HEK293T (cell line): ENCODE measurements around the gene LIX1.

ENCODE experiments used
- CTCF ChIA-PET: fragments of 350-600 bp; formaldehyde crosslinking; extraction: SDS; loops from one replicate; lab custom pipeline; 2021; ENCODE audit warnings: antibody characterized with exemption, inconsistent platforms; lab: Yijun Ruan, JAX
- POLR2A ChIA-PET: fragments of 350-600 bp; formaldehyde crosslinking; extraction: SDS; loops from one replicate; lab custom pipeline; 2020; ENCODE audit warnings: antibody characterized with exemption, inconsistent platforms; lab: Yijun Ruan, JAX
- DNase-seq: peaks from one replicate; pipeline ENCODE4 v3.0.0; 2012; ENCODE audit warnings: mixed read lengths; ENCODE audit errors: extremely low spot score
- ARNT ChIP-seq: fragments of 450-650 bp; IDR thresholded peaks from 2 replicates; pipeline ENCODE4 v1.6.1; 2017; ENCODE audit warnings: mild to moderate bottlenecking
- BHLHE40 ChIP-seq: fragments of 450-650 bp; IDR thresholded peaks from 2 replicates; pipeline ENCODE4 v1.6.1; 2016; ENCODE audit warnings: mild to moderate bottlenecking, moderate library complexity, borderline replicate concordance
- CTBP1 ChIP-seq: fragments of 450-650 bp; IDR thresholded peaks from 2 replicates; pipeline ENCODE4 v1.6.1; 2016; ENCODE audit warnings: borderline replicate concordance
- ELF4 ChIP-seq: fragments of 450-650 bp; IDR thresholded peaks from 2 replicates; pipeline ENCODE4 v1.6.1; 2017; ENCODE audit warnings: antibody characterized with exemption
- FOXA1 ChIP-seq: fragments of 450-650 bp; IDR thresholded peaks from 2 replicates; pipeline ENCODE4 v1.6.1; 2016; ENCODE audit warnings: mild to moderate bottlenecking
- FOXK2 ChIP-seq: fragments of 450-650 bp; IDR thresholded peaks from 2 replicates; pipeline ENCODE4 v1.6.1; 2016; ENCODE audit warnings: mild to moderate bottlenecking
- FOXM1 ChIP-seq: fragments of 450-650 bp; IDR thresholded peaks from 2 replicates; pipeline ENCODE4 v1.6.1; 2017; ENCODE audit warnings: mild to moderate bottlenecking, borderline replicate concordance
- HDGF ChIP-seq: fragments of 450-650 bp; IDR thresholded peaks from 2 replicates; pipeline ENCODE4 v1.6.1; 2017; ENCODE audit warnings: antibody characterized with exemption, borderline replicate concordance
- L3MBTL2 ChIP-seq: fragments of 450-650 bp; conservative IDR thresholded peaks from 2 replicates; pipeline ENCODE4 v1.6.1; 2016; ENCODE audit warnings: mild to moderate bottlenecking
- LEF1 ChIP-seq: fragments of 450-650 bp; IDR thresholded peaks from 2 replicates; pipeline ENCODE4 v1.6.1; 2017; ENCODE audit warnings: mild to moderate bottlenecking, borderline replicate concordance
- NFRKB ChIP-seq: fragments of 450-650 bp; IDR thresholded peaks from 2 replicates; pipeline ENCODE4 v1.6.1; 2016; ENCODE audit warnings: mild to moderate bottlenecking, moderate library complexity
- SP1 ChIP-seq: fragments of 450-650 bp; IDR thresholded peaks from 2 replicates; pipeline ENCODE4 v1.6.1; 2017
- SUZ12 ChIP-seq: fragments of 450-650 bp; IDR thresholded peaks from 2 replicates; pipeline ENCODE4 v1.6.1; 2016; ENCODE audit warnings: mild to moderate bottlenecking
- TARDBP ChIP-seq: fragments of 450-650 bp; IDR thresholded peaks from 2 replicates; pipeline ENCODE4 v1.6.1; 2016
- ZNF384 ChIP-seq: fragments of 450-650 bp; IDR thresholded peaks from 2 replicates; pipeline ENCODE4 v1.6.1; 2016
- TF ChIP-seq, protein P1 (sequence below): fragments of 450-650 bp; IDR thresholded peaks from 2 replicates; pipeline ENCODE4 v1.6.1; 2016

The LIX1 gene

GRCh38 chr5:97078958-97079743 is 63.3 kb downstream of the LIX1 start:
- TF ChIP-seq FOXA1 (no peak), FOXK2 (no peak), ARNT (no peak), CTBP1 (no peak), ZNF384 (no peak), NFRKB (no peak), FOXM1 (no peak), HDGF (no peak), L3MBTL2 (no peak), LEF1 (no peak), ELF4 (no peak), TARDBP (no peak)
- DNase-seq = no peak
- ChIA-PET CTCF (no interaction called here), POLR2A (no interaction called here)

DNA sequence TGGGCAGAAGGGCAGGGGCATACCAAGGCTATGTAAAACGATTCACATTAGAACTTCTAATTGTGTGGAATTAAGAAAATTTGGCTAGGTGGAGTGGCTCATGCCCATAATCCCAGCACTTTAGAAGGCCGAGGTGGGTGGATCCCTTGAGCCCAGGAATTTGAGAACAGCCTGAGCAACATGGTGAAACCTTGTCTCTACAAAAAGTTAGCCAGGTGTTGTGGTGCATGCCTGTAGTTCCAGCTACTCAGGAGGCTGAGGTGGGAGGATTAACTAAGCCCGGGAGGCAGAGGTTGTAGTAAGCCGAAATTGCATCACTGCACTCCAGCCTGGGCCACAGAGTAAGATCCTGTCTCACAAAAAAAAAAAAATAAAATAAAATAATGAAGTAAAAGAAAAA is 65.2 kb downstream of the LIX1 start:
- DNase-seq = no peak
- POLR2A ChIA-PET = no interaction called here
- CTCF ChIA-PET = no interaction called here
- TF ChIP-seq ZNF384 = no peak
- TF ChIP-seq TARDBP = no peak
- no peak for TF ChIP-seq ARNT
- TF ChIP-seq LEF1 = no peak
- no peak for TF ChIP-seq FOXA1
- TF ChIP-seq, protein P1, sequence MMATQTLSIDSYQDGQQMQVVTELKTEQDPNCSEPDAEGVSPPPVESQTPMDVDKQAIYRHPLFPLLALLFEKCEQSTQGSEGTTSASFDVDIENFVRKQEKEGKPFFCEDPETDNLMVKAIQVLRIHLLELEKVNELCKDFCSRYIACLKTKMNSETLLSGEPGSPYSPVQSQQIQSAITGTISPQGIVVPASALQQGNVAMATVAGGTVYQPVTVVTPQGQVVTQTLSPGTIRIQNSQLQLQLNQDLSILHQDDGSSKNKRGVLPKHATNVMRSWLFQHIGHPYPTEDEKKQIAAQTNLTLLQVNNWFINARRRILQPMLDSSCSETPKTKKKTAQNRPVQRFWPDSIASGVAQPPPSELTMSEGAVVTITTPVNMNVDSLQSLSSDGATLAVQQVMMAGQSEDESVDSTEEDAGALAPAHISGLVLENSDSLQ = no peak

DNA sequence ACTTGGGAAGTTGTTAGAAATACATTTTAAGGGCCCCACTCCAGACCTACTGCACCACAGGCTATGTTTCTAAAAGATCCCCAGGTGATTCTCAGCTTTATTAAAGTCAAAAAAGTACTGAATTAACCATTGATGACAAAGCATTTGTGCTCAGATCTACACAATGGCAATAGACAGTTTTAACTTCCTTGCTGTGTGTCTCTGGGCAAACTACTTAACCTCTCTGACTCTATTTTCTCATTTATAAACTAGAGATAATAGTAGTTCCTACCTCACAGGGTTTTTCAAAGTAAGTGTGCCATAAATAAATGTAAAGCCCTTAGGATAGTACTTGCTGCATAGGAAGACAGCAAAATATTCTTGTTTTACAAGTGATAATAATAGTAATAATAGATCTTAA is 66.3 kb downstream of the LIX1 start:
- no peak for DNase-seq
- no peak for TF ChIP-seq TARDBP
- TF ChIP-seq FOXK2 = no peak
- no peak for TF ChIP-seq L3MBTL2
- TF ChIP-seq, protein P1 = no peak
- TF ChIP-seq ZNF384 = no peak
- no peak for TF ChIP-seq SUZ12
- no peak for TF ChIP-seq SP1
- TF ChIP-seq FOXM1 = no peak
- no peak for TF ChIP-seq NFRKB
- TF ChIP-seq FOXA1 = no peak
- no peak for TF ChIP-seq HDGF
- TF ChIP-seq ELF4 = no peak
- no peak for TF ChIP-seq BHLHE40
- no peak for TF ChIP-seq CTBP1
- no peak for TF ChIP-seq ARNT
- TF ChIP-seq LEF1 = no peak
- ChIA-PET CTCF (no interaction called here), POLR2A (no interaction called here)

GRCh38 chr5:97075649-97076048 is 66.8 kb downstream of the LIX1 start:
- CTCF ChIA-PET = no interaction called here
- POLR2A ChIA-PET = no interaction called here
- no peak for TF ChIP-seq LEF1
- no peak for TF ChIP-seq L3MBTL2
- TF ChIP-seq SP1 = no peak
- TF ChIP-seq CTBP1 = no peak
- no peak for TF ChIP-seq HDGF
- no peak for TF ChIP-seq FOXM1
- TF ChIP-seq ZNF384 = no peak
- no peak for TF ChIP-seq NFRKB
- TF ChIP-seq FOXA1 = no peak
- no peak for TF ChIP-seq BHLHE40
- TF ChIP-seq ELF4 = no peak
- no peak for TF ChIP-seq FOXK2
- TF ChIP-seq SUZ12 = no peak
- TF ChIP-seq, protein P1 = no peak
- no peak for TF ChIP-seq TARDBP
- no peak for TF ChIP-seq ARNT
- DNase-seq = no peak

- CTCF ChIA-PET = no interaction called here
- POLR2A ChIA-PET = no interaction called here
- TF ChIP-seq L3MBTL2 = no peak
- TF ChIP-seq ARNT = no peak
- no peak for TF ChIP-seq LEF1
- TF ChIP-seq FOXK2 = no peak
- TF ChIP-seq CTBP1 = no peak
- no peak for TF ChIP-seq HDGF
- no peak for TF ChIP-seq SUZ12
- DNase-seq = no peak
These were observed 67.4 kb downstream of the LIX1 start for GRCh38 chr5:97074859-97075489.

DNA sequence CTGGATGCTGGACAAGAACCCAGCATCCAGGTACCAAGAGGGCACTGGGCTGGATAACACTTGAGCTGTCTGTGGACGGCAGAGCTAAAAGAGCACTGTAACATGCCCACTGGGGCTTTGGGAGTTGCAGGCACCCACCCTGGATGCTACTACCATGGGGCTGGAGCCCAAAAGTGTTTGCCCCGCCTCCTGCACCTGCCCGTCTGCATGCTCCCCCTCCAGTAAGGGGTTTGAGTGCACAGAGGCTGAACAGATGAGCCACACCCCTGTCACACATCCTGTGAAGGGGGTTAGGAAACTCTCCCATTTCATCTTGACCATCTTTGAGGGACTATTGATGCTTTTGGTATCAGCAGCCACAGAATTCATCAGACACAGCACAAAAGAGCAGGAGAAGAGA is 69.0 kb downstream of the LIX1 start:
- ChIA-PET CTCF (no interaction called here), POLR2A (no interaction called here)
- TF ChIP-seq HDGF = no peak
- no peak for DNase-seq
